Psoas muscle (tissue), 8 donors: Measurements from ENCODE around the gene TACR2. TPM values are rescaled to one million over a fixed set of nuclear protein-coding genes. Genes with fewer than 3 reads are reported as not detected.
A peak's percentile ranks its signal among the peaks of the same experiment; 100 is the strongest.

ENCODE experiments used
- ATAC-seq, 4 donors: fragments of 200-7000 bp; cut with Tn5 transposase; one replicate each; pipeline ENCODE4 v1.9.1; 2020; ENCODE audit warnings: moderate library complexity in 3 of 4, mild to moderate bottlenecking in 2 of 4
- DNase-seq, 2 donors: peaks; one replicate each; pipeline ENCODE4 v3.0.0-alpha.2; 2020
- H3K27ac ChIP-seq: fragments of 200-600 bp; one replicate; pipeline ENCODE4 v1.8.0; 2022
- H3K27me3 ChIP-seq, 3 donors: fragments of 200-600 bp in 1 of 3; one replicate each; pipeline versions ENCODE4 v1.6.1 to v1.8.0; 2013 to 2022; ENCODE audit warnings: low read length in 2 of 3, mild to moderate bottlenecking in 2 of 3, moderate library complexity in 1 of 3; ENCODE audit not compliant: insufficient read depth in 3 of 3
- H3K36me3 ChIP-seq, 2 donors: fragments of 200-600 bp in 1 of 2; one replicate each; pipeline versions ENCODE4 v1.6.1 to v1.8.0; 2013 to 2022; ENCODE audit warnings: low read depth in 1 of 2, mild to moderate bottlenecking in 1 of 2, moderate library complexity in 1 of 2; ENCODE audit not compliant: insufficient read depth in 1 of 2
- H3K4me1 ChIP-seq: fragments of 200-600 bp; one replicate; pipeline ENCODE4 v1.8.0; 2022
- H3K4me3 ChIP-seq: fragments of 200-600 bp; one replicate; pipeline ENCODE4 v1.8.0; 2022; ENCODE audit warnings: mild to moderate bottlenecking
- H3K9me3 ChIP-seq: fragments of 200-600 bp; one replicate; pipeline ENCODE4 v1.8.0; 2022
- WGBS, 3 donors: extraction: QIAGEN DNeasy Blood & Tissue Kit; methylation state at CpG; one replicate each; pipeline versions ENCODE4 v1.1.6 to v1.1.7; 2013; 5-methylcytosine and 5-hydroxymethylcytosine counted together
- intact Hi-C, 2 donors: fragments of 100-400 bp; cut with DNase I; formaldehyde crosslinking; loops; one replicate each; pipeline versions ENCODE4 v1.11.0 to v1.14.2; 2022
- polyA plus RNA-seq, 3 donors: library from polyadenylated mRNA; stranded (reverse); fragments of 200-250 nt; gene quantifications; one replicate each; pipeline ENCODE4 v1.2.3, GENCODE V29; 2013
- total RNA-seq, 4 donors: library from RNA; stranded (reverse); fragmentation: NEBNext Ultra II Directional in 2 of 4; extraction: Animal tissue kit (Norgen Biotek cat#: 25700) in 2 of 4; gene quantifications; one replicate each; pipeline versions ENCODE4 v1.2.1 to v1.2.4, GENCODE V29; 2021 to 2023
- TF ChIP-seq, protein P1 (sequence below): fragments of 200-600 bp; IDR thresholded peaks from one replicate; pipeline ENCODE4 v1.8.0; 2022; ENCODE audit warnings: antibody characterized with exemption
- donor health status: healthy with polysubstance abuse.
- donor health status: DM: no; HTN: no; CAD: no; lungs with moderate emphysema.
- donor health status: Bipolar disorder and iron deficiency.
- donor health status: healthy.
- donor health status: DM: yes; HTN: yes; CAD: no.
- donor health status: DM: no; HTN: no; CAD: no.
- donor health status: DM: no; HTN: no; CAD: no.
- donor health status: DM: yes; HTN: yes; CAD: no.

Gene TACR2
- total and polyA plus RNA-seq, 7 donors, result 0.21 to 0.61 (median 0.25) TPM

DNA sequence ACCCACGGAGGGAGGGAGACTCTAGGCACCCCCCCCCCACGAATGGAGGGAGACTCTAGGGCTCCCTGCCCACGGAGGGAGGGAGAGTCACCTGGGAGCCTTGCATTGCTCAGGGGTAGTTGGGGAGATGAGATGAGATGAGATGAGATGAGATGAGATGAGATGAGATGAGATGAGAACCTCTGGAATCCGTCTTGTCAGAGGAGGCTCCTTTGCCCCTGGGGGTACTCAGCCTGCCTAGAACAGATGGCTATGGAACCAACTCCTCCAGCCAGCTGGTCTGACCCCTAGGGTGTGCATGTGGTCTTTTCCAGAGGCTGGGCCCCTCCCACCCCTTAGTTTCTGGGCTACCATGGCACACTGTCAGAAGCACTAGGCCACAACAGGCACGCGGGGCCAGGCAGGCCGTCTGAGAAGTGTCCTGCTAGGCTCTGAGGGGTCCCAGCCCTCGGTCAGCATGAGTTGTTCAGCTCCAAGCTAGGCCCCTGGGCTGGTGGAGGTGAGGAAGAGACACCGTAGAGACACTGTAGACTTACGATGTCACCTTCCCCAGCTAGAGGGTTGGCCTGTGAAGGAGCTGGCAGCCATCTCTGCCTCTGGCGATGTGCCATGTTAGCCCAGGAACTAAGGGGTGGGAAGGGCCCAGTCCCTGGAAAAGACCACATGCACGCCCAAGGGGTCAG lies 43.3 kb upstream of the TACR2 start:
- peak overlapping the region; percentile 91 for H3K27ac ChIP-seq
- ATAC-seq (no peak), DNase-seq (no peak)
- no peaks in the 10 kb centered on the region for H3K9me3 ChIP-seq
- TF ChIP-seq, protein P1, sequence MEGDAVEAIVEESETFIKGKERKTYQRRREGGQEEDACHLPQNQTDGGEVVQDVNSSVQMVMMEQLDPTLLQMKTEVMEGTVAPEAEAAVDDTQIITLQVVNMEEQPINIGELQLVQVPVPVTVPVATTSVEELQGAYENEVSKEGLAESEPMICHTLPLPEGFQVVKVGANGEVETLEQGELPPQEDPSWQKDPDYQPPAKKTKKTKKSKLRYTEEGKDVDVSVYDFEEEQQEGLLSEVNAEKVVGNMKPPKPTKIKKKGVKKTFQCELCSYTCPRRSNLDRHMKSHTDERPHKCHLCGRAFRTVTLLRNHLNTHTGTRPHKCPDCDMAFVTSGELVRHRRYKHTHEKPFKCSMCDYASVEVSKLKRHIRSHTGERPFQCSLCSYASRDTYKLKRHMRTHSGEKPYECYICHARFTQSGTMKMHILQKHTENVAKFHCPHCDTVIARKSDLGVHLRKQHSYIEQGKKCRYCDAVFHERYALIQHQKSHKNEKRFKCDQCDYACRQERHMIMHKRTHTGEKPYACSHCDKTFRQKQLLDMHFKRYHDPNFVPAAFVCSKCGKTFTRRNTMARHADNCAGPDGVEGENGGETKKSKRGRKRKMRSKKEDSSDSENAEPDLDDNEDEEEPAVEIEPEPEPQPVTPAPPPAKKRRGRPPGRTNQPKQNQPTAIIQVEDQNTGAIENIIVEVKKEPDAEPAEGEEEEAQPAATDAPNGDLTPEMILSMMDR, result no peak
- H3K4me1 ChIP-seq, result peaks cover 84% of the 10 kb centered on the region
- H3K4me3 ChIP-seq, result no peak overlapping the region
- H3K36me3 ChIP-seq, result no peaks in the 10 kb centered on the region
- intact Hi-C loops, result loop anchor here (2.0 to 5.0 kb wide), 2 partner anchors 15 to 37 kb away; no protein-coding TSS in a partner anchor
- no peaks in the 10 kb centered on the region for H3K27me3 ChIP-seq
- 48 to 66% (median 50%) methylated on average over 11 to 12 of the region's 12 CpGs for WGBS, 3 donors

DNA sequence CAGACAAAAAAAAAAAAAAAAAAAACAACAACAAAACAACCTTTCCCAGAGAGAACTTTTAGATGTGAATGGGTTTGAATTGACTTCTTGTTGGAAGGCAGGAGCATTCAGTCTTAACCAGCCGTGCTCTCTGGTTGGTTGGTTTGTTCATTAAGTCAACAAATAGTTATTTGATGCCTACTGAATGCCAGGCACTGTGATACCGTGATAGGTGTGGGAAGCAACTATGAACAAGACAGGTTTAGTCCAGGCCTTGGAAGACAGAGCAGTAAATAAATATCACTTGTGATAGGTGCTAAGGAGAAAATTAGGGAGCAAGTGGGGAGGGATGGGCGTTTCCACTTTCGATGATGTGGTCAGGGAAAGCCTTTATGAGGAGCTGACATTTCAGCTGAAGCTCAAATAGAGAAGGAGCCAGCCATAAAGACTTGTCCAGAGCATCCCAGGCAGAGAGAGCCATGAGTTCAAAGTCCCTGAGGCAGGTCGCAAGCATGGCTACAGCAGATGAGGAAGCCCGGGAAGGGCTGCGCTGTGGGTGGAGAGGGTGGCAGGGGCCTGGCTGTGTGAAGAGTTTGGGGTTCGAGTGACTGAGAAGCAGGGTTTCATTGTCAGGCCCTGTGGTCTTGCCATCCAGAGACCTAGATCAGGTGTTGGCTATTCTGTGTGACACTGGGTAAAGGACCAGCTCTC lies 42.5 kb upstream of the TACR2 start:
- Histone ChIP-seq H3K4me3 (no peak overlapping the region), H3K36me3 (no peaks in the 10 kb centered on the region), H3K9me3 (no peaks in the 10 kb centered on the region), H3K27ac (peak overlapping the region; percentile 91), H3K27me3 (no peaks in the 10 kb centered on the region), H3K4me1 (peaks cover 84% of the 10 kb centered on the region)
- intact Hi-C loops, result loop anchor here (2.0 to 5.0 kb wide), 2 partner anchors 16 to 38 kb away; no protein-coding TSS in a partner anchor
- WGBS, 3 donors, result 61 to 80% (median 80%) methylated on average over 8 of the region's 8 CpGs
- no peak for DNase-seq
- TF ChIP-seq, protein P1, result no peak
- ATAC-seq, result no peak

DNA sequence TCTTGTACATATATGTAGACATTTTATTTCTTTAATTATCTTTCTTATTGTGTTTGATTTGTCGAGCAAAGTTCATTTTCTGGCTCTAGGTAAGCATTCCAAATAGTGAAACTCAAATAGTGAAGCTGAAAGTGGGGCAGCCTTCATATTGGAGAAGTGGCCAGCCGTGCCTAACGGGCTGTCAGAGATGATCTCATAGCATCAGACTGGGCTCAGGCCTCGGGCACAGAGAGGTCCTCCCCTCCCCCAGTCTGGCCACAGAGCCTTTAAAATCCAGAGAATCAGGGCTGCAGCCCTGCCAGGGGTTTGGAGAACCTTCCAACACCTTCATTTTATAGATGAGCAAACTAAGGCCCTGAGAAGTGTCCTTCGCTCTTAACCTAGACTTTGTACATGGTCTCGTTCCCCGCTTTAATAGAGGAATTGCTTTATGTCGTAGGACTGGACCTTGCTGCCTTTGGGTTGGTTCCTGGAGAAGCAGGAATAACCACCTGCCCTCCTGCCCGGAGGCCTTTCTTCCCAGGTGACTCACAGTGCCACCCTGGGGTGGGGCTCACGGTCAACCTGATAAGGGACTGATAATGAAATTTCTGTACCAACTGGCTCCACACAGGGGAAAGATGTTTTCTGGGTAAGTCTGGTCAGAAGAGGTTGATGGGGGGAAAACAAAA lies 41.8 kb upstream of the TACR2 start:
- peak in 3 of 4 donors; percentile 72 to 78 (median 75) for ATAC-seq
- Histone ChIP-seq H3K27ac (peak overlapping the region; percentile 91), H3K9me3 (no peaks in the 10 kb centered on the region), H3K4me1 (peaks cover 84% of the 10 kb centered on the region), H3K27me3 (no peaks in the 10 kb centered on the region), H3K36me3 (no peaks in the 10 kb centered on the region), H3K4me3 (peak overlapping the region; percentile 32)
- intact Hi-C loops, result loop anchor here (2.0 to 5.0 kb wide), 2 partner anchors 16 to 39 kb away; no protein-coding TSS in a partner anchor
- WGBS, 3 donors, result 55 to 66% (median 56%) methylated on average over 10 of the region's 10 CpGs
- peak; percentile 40 to 70 for DNase-seq
- TF ChIP-seq, protein P1, result no peak

DNA sequence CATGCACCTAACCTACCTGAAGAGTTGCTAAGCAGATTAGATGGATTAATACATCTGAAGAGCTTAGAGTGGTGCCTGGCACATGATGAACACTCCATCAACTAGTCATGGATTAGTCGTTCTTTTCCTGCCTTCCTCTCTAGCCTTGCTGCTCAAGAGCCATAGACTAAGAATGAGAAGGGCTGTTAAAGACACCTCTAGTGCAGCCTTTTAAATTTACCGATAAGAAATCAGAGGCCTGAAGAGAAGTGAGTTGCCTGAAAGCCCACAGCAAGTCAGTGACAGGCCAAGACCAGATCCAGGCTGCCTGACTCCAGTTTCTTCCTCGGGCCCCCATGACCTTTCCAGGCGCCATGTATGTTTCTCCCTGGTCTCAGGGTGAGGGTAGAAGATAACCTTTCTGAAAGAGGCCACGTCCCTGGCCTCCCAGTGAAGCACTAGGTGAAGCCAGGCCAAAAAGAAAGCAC lies 41.1 kb upstream of the TACR2 start:
- 53 to 70% (median 55%) methylated on average over 5 of the region's 5 CpGs for WGBS, 3 donors
- no peaks in the 10 kb centered on the region for H3K36me3 ChIP-seq
- H3K4me1 ChIP-seq, result peaks cover 84% of the 10 kb centered on the region
- peak in 1 of 4 donors; percentile 22 for ATAC-seq
- H3K9me3 ChIP-seq, result no peaks in the 10 kb centered on the region
- H3K27ac ChIP-seq, result peak overlapping the region; percentile 91
- DNase-seq, result no peak
- peak overlapping the region; percentile 32 for H3K4me3 ChIP-seq
- TF ChIP-seq, protein P1, result no peak
- intact Hi-C loops, result loop anchor here (2.0 to 5.0 kb wide), 2 partner anchors 17 to 39 kb away; no protein-coding TSS in a partner anchor
- no peaks in the 10 kb centered on the region for H3K27me3 ChIP-seq
